Smooth muscle cell (in vitro differentiated cells): Measurements from ENCODE around the gene IGF2R. TPM values are rescaled to one million over a fixed set of nuclear protein-coding genes. Genes with fewer than 3 reads are reported as not detected.

ENCODE experiments used
- DNase-seq: peaks from one replicate; lab custom pipeline; 2025; ENCODE audit not compliant: unreplicated experiment; lab: John Stamatoyannopoulos, UW
- H2AFZ ChIP-seq: fragments of 200-600 bp; sonication (generic); 2 replicates; pipeline ENCODE4 v1.6.0; 2016; ENCODE audit warnings: antibody characterized with exemption, low read depth, mild to moderate bottlenecking
- H3F3A ChIP-seq: fragments of 200-600 bp; sonication (generic); 2 replicates; pipeline ENCODE4 v1.6.0; 2017; ENCODE audit warnings: antibody characterized with exemption, low read depth
- H3K27ac ChIP-seq: fragments of 200-600 bp; sonication (generic); 2 replicates; pipeline ENCODE4 v1.5.1; 2016; ENCODE audit warnings: low read depth, mild to moderate bottlenecking
- H3K27me3 ChIP-seq: fragments of 200-600 bp; sonication (generic); 2 replicates; pipeline ENCODE4 v1.6.1; 2016; ENCODE audit warnings: low read depth, mild to moderate bottlenecking
- H3K36me3 ChIP-seq: fragments of 200-600 bp; sonication (generic); 2 replicates; pipeline ENCODE4 v1.5.1; 2016; ENCODE audit warnings: low read depth
- H3K4me1 ChIP-seq: fragments of 200-600 bp; sonication (generic); 2 replicates; pipeline ENCODE4 v1.5.1; 2016; ENCODE audit warnings: low read depth
- H3K4me2 ChIP-seq: fragments of 200-600 bp; sonication (generic); 2 replicates; pipeline ENCODE4 v1.6.0; 2016; ENCODE audit warnings: mild to moderate bottlenecking
- H3K4me3 ChIP-seq: fragments of 200-600 bp; sonication (generic); 2 replicates; pipeline ENCODE4 v1.5.1; 2016; ENCODE audit warnings: mild to moderate bottlenecking
- H3K79me2 ChIP-seq: fragments of 200-600 bp; sonication (generic); 2 replicates; pipeline ENCODE4 v1.6.0; 2016; ENCODE audit warnings: low read depth, mild to moderate bottlenecking
- H3K9ac ChIP-seq: fragments of 200-600 bp; sonication (generic); 2 replicates; pipeline ENCODE4 v1.6.0; 2016; ENCODE audit warnings: low read depth
- H3K9me3 ChIP-seq: fragments of 200-600 bp; sonication (generic); replicated peaks from 2 replicates; pipeline ENCODE4 v1.5.1; 2016; ENCODE audit warnings: low read depth
- H4K20me1 ChIP-seq: fragments of 200-600 bp; sonication (generic); 2 replicates; pipeline ENCODE4 v1.6.0; 2016; ENCODE audit warnings: low read depth
- WGBS: methylation state at CpG from one replicate; pipeline ENCODE4 v1.1.7; 2016; ENCODE audit warnings: low lambda C conversion rate; 5-methylcytosine and 5-hydroxymethylcytosine counted together
- polyA plus RNA-seq: library from polyadenylated mRNA; unstranded; fragments of >200 nt; fragmentation: Nextera tagmentation; extraction: Ambion mirVana; gene quantifications from 2 replicates; pipeline ENCODE4 v1.2.1, GENCODE V29; 2016
- total RNA-seq: library from RNA; depleted of rRNA; stranded (reverse); fragments of >200 nt; gene quantifications from 2 replicates; pipeline ENCODE4 v1.2.3, GENCODE V29; 2014
- TF ChIP-seq, protein P1 (sequence below): fragments of 200-600 bp; sonication (generic); IDR thresholded peaks from 2 replicates; pipeline ENCODE4 v1.5.1; 2017; ENCODE audit warnings: borderline replicate concordance, mild to moderate bottlenecking, antibody characterized with exemption; ENCODE audit not compliant: insufficient read depth, poor library complexity, severe bottlenecking

IGF2R gene
- total and polyA plus RNA-seq, 2 experiments from 2014 or later, result 44.7 to 77.4 TPM

DNA sequence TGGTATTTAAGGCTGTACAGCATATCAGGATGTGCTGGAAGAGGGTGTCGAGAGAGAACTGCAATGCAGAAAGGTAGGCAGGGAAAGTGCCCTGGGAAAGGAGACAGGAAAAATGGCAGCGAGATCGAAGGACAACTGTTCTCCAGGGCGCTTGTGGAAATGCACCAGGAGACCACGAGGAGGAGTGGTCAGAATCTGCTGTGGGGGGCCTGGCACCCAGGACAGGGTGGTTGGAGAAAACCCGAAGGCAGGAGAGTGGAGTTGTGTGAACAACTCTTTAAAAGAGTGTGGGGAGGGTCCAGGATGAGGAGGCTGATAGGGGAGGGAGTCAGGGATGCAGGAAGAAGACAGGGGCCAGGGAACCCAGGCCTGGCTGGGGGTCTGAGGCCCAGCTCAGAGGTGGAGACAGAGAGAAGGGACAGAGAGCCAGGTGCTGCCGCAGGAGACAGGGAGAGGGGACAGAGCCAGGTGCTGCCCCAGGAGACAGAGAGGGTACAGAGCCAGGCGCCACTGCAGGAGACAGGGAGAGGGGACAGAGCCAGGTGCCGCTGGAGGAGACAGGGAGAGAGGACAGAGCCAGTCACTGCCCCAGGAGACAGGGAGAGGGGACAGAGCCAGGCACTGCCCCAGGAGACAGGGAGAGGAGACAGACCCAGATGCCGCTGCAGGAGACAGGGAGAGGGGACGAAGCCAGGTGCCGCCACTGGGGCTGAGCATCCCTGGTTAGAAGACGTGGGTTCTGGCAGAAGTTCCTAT is 162.0 kb downstream of the IGF2R start:
- no peaks in the 10 kb centered on the region for H3K27me3 ChIP-seq
- H3K9ac ChIP-seq, result no peak overlapping the region
- no peaks in the 10 kb centered on the region for H4K20me1 ChIP-seq
- no peak overlapping the region for H3K27ac ChIP-seq
- no peaks in the 10 kb centered on the region for H3K79me2 ChIP-seq
- TF ChIP-seq, protein P1, sequence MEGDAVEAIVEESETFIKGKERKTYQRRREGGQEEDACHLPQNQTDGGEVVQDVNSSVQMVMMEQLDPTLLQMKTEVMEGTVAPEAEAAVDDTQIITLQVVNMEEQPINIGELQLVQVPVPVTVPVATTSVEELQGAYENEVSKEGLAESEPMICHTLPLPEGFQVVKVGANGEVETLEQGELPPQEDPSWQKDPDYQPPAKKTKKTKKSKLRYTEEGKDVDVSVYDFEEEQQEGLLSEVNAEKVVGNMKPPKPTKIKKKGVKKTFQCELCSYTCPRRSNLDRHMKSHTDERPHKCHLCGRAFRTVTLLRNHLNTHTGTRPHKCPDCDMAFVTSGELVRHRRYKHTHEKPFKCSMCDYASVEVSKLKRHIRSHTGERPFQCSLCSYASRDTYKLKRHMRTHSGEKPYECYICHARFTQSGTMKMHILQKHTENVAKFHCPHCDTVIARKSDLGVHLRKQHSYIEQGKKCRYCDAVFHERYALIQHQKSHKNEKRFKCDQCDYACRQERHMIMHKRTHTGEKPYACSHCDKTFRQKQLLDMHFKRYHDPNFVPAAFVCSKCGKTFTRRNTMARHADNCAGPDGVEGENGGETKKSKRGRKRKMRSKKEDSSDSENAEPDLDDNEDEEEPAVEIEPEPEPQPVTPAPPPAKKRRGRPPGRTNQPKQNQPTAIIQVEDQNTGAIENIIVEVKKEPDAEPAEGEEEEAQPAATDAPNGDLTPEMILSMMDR, result no peak
- no peak for DNase-seq
- H2AFZ ChIP-seq, result no peak overlapping the region
- no peaks in the 10 kb centered on the region for H3K36me3 ChIP-seq
- H3F3A ChIP-seq, result no peaks in the 10 kb centered on the region
- peaks cover 4% of the 10 kb centered on the region for H3K4me1 ChIP-seq
- no peak overlapping the region for H3K4me3 ChIP-seq
- H3K4me2 ChIP-seq, result no peak overlapping the region
- no peaks in the 10 kb centered on the region for H3K9me3 ChIP-seq
- 91% methylated on average over 13 of the region's 13 CpGs for WGBS

DNA sequence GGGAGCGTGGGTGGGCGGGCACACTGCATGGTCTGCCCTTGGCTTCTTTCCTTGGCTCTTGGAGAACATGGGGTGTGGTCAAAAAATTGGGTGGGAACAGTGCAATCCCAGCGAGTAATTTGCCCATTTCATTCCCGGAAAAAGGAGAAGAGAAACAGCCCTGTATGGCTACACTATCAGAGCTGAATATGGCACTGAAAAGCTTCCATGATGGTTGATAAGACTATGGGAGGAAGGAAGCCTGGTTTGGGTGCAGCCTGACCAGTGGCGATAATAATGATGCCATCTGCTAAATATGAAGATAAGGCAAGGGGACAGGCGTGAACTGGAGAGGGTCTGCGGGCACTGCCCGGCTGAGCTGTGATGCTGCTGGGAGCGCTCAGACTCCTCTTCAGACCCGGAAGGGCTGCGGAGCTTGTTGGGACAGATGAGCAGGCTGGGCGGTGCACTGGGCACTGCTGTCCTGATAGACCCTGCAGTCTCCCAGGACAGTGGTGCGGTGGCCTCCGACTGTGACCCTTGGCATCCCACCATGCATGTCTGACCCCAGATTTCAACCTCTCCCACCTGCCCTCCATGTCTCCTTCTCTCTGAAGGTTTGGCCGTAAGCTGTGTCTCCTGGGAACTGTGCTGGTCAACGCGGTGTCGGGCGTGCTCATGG is 162.9 kb downstream of the IGF2R start:
- no peaks in the 10 kb centered on the region for H3F3A ChIP-seq
- no peaks in the 10 kb centered on the region for H3K79me2 ChIP-seq
- H4K20me1 ChIP-seq, result no peaks in the 10 kb centered on the region
- TF ChIP-seq, protein P1, result no peak
- no peaks in the 10 kb centered on the region for H3K9me3 ChIP-seq
- DNase-seq, result no peak
- H3K27me3 ChIP-seq, result no peaks in the 10 kb centered on the region
- H3K4me1 ChIP-seq, result peaks cover 4% of the 10 kb centered on the region
- H3K36me3 ChIP-seq, result no peaks in the 10 kb centered on the region
- WGBS, result 97% methylated on average over 19 of the region's 19 CpGs
- no peak overlapping the region for H3K9ac ChIP-seq
- H3K4me3 ChIP-seq, result no peak overlapping the region
- H3K27ac ChIP-seq, result no peak overlapping the region
- H2AFZ ChIP-seq, result no peak overlapping the region
- H3K4me2 ChIP-seq, result no peak overlapping the region

DNA sequence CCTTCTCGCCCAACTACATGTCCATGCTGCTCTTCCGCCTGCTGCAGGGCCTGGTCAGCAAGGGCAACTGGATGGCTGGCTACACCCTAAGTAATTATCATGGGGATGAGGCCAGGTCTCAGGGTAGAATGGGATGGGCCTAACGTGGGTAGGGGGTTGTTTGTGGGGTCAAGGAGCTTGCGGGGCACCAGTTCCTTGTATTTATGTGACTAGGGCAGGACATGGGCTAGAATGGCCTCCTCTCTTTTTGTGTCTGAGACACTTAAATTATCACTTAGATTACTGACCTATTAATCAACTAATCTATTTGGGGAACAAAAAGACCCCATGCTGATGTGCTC is 163.4 kb downstream of the IGF2R start:
- no peak for DNase-seq
- no peaks in the 10 kb centered on the region for H4K20me1 ChIP-seq

More for the DNA sequence above, 163.4 kb downstream of the IGF2R start:
- Histone ChIP-seq H3K4me1 (peaks cover 4% of the 10 kb centered on the region), H3K4me3 (no peak overlapping the region), H2AFZ (no peak overlapping the region), H3K79me2 (no peaks in the 10 kb centered on the region), H3K27ac (peak overlapping the region; percentile 55), H3K9ac (no peak overlapping the region), H3K4me2 (peak overlapping the region; percentile 23), H3K9me3 (no peaks in the 10 kb centered on the region), H3K36me3 (no peaks in the 10 kb centered on the region), H3F3A (no peaks in the 10 kb centered on the region), H3K27me3 (no peaks in the 10 kb centered on the region)
- WGBS, result 76% methylated on average over 4 of the region's 4 CpGs
- TF ChIP-seq, protein P1, result no peak
